Hepatocyte (in vitro differentiated cells): ENCODE measurements around the gene ADAMTS13. TPM values are rescaled to one million over a fixed set of nuclear protein-coding genes. Genes with fewer than 3 reads are reported as not detected.

ENCODE experiments used
- DNase-seq: peaks from one replicate; pipeline ENCODE4 v3.0.0-alpha.2; 2016; ENCODE audit warnings: low spot score
- H2AFZ ChIP-seq: fragments of 200-600 bp; sonication (generic); 2 replicates; pipeline ENCODE4 v1.6.0; 2016; ENCODE audit warnings: antibody characterized with exemption, mild to moderate bottlenecking
- H3K27ac ChIP-seq: fragments of 200-600 bp; sonication (generic); 2 replicates; pipeline ENCODE4 v1.5.1; 2016; ENCODE audit warnings: mild to moderate bottlenecking
- H3K27me3 ChIP-seq: fragments of 200-600 bp; sonication (generic); 2 replicates; pipeline ENCODE4 v1.6.1; 2016
- H3K36me3 ChIP-seq: fragments of 200-600 bp; sonication (generic); replicated peaks from 2 replicates; pipeline ENCODE4 v1.5.1; 2016; ENCODE audit warnings: low read depth; ENCODE audit not compliant: insufficient read depth
- H3K4me1 ChIP-seq: fragments of 200-600 bp; sonication (generic); 2 replicates; pipeline ENCODE4 v1.5.1; 2016; ENCODE audit warnings: mild to moderate bottlenecking, moderate library complexity; ENCODE audit not compliant: insufficient read depth
- H3K4me2 ChIP-seq: fragments of 200-600 bp; sonication (generic); 2 replicates; pipeline ENCODE4 v1.6.0; 2016
- H3K4me3 ChIP-seq: fragments of 200-600 bp; sonication (generic); 2 replicates; pipeline ENCODE4 v1.5.1; 2016; ENCODE audit warnings: mild to moderate bottlenecking
- H3K79me2 ChIP-seq: fragments of 200-600 bp; sonication (generic); 2 replicates; pipeline ENCODE4 v1.6.0; 2017; ENCODE audit warnings: mild to moderate bottlenecking
- H3K9me2 ChIP-seq: fragments of 200-600 bp; sonication (generic); replicated peaks from 2 replicates; pipeline ENCODE4 v1.6.0; 2017; ENCODE audit warnings: mild to moderate bottlenecking; ENCODE audit not compliant: insufficient read depth
- H3K9me3 ChIP-seq: fragments of 200-600 bp; sonication (generic); 2 replicates; pipeline ENCODE4 v1.5.1; 2016; ENCODE audit warnings: low read depth, mild to moderate bottlenecking
- H4K20me1 ChIP-seq: fragments of 200-600 bp; sonication (generic); 2 replicates; pipeline ENCODE4 v1.6.0; 2016; ENCODE audit warnings: mild to moderate bottlenecking; ENCODE audit not compliant: insufficient read depth, poor library complexity, severe bottlenecking
- CTCF ChIP-seq: fragments of 200-600 bp; sonication (generic); IDR thresholded peaks from 2 replicates; pipeline ENCODE4 v1.5.1; 2016; ENCODE audit warnings: antibody characterized with exemption, mild to moderate bottlenecking; ENCODE audit not compliant: poor library complexity
- EZH2 ChIP-seq: fragments of 200-600 bp; sonication (generic); IDR thresholded peaks from 2 replicates; pipeline ENCODE4 v1.6.1; 2016; ENCODE audit warnings: antibody characterized with exemption, mild to moderate bottlenecking, borderline replicate concordance
- EZH2phosphoT487 ChIP-seq: fragments of 200-600 bp; sonication (generic); IDR thresholded peaks from one replicate; pipeline ENCODE4 v1.6.1; 2018; ENCODE audit warnings: antibody characterized with exemption, mild to moderate bottlenecking, low read depth, moderate library complexity; ENCODE audit not compliant: unreplicated experiment, severe bottlenecking
- WGBS: methylation state at CpG from one replicate; pipeline ENCODE4 v1.1.6; 2016; ENCODE audit warnings: low lambda C conversion rate; ENCODE audit errors: missing lambda C conversion rate; 5-methylcytosine and 5-hydroxymethylcytosine counted together
- polyA plus RNA-seq: library from polyadenylated mRNA; unstranded; fragments of >200 nt; fragmentation: Nextera tagmentation; extraction: Ambion mirVana; gene quantifications from 2 replicates; pipeline ENCODE4 v1.2.1, GENCODE V29; 2016
- total RNA-seq: library from RNA; depleted of rRNA; stranded (reverse); fragments of >200 nt; gene quantifications from 2 replicates; pipeline ENCODE4 v1.2.3, GENCODE V29; 2014

The ADAMTS13 gene
- total and polyA plus RNA-seq, 2 experiments from 2014 or later = 6.5 to 6.8 TPM

- Histone ChIP-seq H4K20me1 (no peaks in the 10 kb centered on the region), H3K79me2 (no peaks in the 10 kb centered on the region), H3K4me1 (peaks cover 5% of the 10 kb centered on the region), H3K4me2 (no peak overlapping the region), H2AFZ (no peak overlapping the region), H3K9me3 (no peaks in the 10 kb centered on the region), H3K27me3 (no peaks in the 10 kb centered on the region), H3K27ac (no peak overlapping the region), H3K4me3 (no peak overlapping the region), H3K36me3 (no peaks in the 10 kb centered on the region), H3K9me2 (no peaks in the 10 kb centered on the region)
- 87% methylated on average over 11 of the region's 11 CpGs for WGBS
- TF ChIP-seq CTCF (no peak), EZH2phosphoT487 (no peak), EZH2 (no peak)
- no peak for DNase-seq
Observed at GRCh38 chr9:133493428-133493827, 71.3 kb downstream of the ADAMTS13 start.

- Histone ChIP-seq H3K4me3 (no peak overlapping the region), H3K79me2 (no peaks in the 10 kb centered on the region), H3K4me2 (no peak overlapping the region), H2AFZ (no peak overlapping the region), H3K9me2 (no peaks in the 10 kb centered on the region), H3K27me3 (no peaks in the 10 kb centered on the region), H4K20me1 (no peaks in the 10 kb centered on the region), H3K36me3 (no peaks in the 10 kb centered on the region), H3K9me3 (no peaks in the 10 kb centered on the region), H3K4me1 (peaks cover 5% of the 10 kb centered on the region), H3K27ac (no peak overlapping the region)
- DNase-seq = no peak
- no peak for TF ChIP-seq CTCF
- 90% methylated on average over 21 of the region's 23 CpGs for WGBS
Observed at GRCh38 chr9:133493845-133494540, 71.8 kb downstream of the ADAMTS13 start.

GRCh38 chr9:133494636-133495326 lies 72.6 kb downstream of the ADAMTS13 start:
- Histone ChIP-seq H4K20me1 (no peaks in the 10 kb centered on the region), H3K79me2 (no peaks in the 10 kb centered on the region), H3K4me1 (peaks cover 5% of the 10 kb centered on the region), H3K9me3 (no peaks in the 10 kb centered on the region), H2AFZ (no peak overlapping the region), H3K27ac (no peak overlapping the region), H3K36me3 (no peaks in the 10 kb centered on the region), H3K4me3 (no peak overlapping the region), H3K4me2 (no peak overlapping the region), H3K27me3 (no peaks in the 10 kb centered on the region), H3K9me2 (no peaks in the 10 kb centered on the region)
- no peak for DNase-seq
- TF ChIP-seq CTCF (no peak), EZH2phosphoT487 (no peak), EZH2 (no peak)
- 79% methylated on average over 23 of the region's 24 CpGs for WGBS
